Omental fat pad (tissue), 4 donors: ENCODE measurements around the gene OLFML2A. TPM values are rescaled to one million over a fixed set of nuclear protein-coding genes. Genes with fewer than 3 reads are reported as not detected.
"Not testable (repeated sequence)": the region's sequence is repeated elsewhere in the genome, so short reads cannot be mapped to it uniquely, and the experiment has no call there.

ENCODE experiments used
- ATAC-seq: fragments of 150-250 bp; one replicate; pipeline ENCODE4 v1.9.1; 2016; ENCODE audit warnings: mild to moderate bottlenecking, moderate library complexity; ENCODE audit not compliant: low FRiP score
- DNase-seq: peaks from one replicate; pipeline ENCODE4 v3.0.0-alpha.2; 2019; ENCODE audit warnings: low spot score
- CTCF ChIP-seq, 3 donors: fragments of 450-650 bp; IDR thresholded peaks; one replicate each; pipeline ENCODE4 v1.5.1; 2016 to 2017; ENCODE audit warnings: antibody characterized with exemption in 3 of 3, mild to moderate bottlenecking in 3 of 3, moderate library complexity in 2 of 3
- total RNA-seq, 4 donors: library from RNA; depleted of rRNA; stranded (reverse); fragments of >200 nt; gene quantifications; one replicate each; pipeline ENCODE4 v1.1.0, GENCODE V29; 2016

The OLFML2A gene
- total RNA-seq, 4 donors from 2014 or later, result 6.0 to 62.6 (median 10.8) TPM

DNA sequence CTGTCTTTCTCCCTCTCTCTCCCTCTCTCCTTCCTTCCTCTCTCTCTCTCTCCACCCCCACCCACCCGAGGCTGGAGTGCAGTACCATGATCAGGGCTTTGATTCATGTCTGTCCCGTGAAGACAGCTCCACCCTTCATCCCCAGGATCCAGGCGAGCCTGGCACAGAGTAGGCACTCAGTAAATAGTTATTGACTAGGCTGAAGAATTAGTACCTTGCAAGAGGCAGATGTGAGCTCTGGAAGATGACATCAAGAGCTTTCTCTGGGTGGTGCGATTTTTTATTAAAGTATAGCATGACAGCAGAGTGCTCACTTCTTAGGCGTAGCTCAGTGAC, 52.4 kb downstream of the OLFML2A start:
- DNase-seq (no peak), ATAC-seq (no peak)
- TF ChIP-seq CTCF (IDR thresholded peaks at IDR 0.05), result no peak

GRCh38 chr9:124830593-124830992, 53.7 kb downstream of the OLFML2A start:
- TF ChIP-seq CTCF (IDR thresholded peaks at IDR 0.05), result no peak
- DNase-seq (no peak), ATAC-seq (no peak)

DNA sequence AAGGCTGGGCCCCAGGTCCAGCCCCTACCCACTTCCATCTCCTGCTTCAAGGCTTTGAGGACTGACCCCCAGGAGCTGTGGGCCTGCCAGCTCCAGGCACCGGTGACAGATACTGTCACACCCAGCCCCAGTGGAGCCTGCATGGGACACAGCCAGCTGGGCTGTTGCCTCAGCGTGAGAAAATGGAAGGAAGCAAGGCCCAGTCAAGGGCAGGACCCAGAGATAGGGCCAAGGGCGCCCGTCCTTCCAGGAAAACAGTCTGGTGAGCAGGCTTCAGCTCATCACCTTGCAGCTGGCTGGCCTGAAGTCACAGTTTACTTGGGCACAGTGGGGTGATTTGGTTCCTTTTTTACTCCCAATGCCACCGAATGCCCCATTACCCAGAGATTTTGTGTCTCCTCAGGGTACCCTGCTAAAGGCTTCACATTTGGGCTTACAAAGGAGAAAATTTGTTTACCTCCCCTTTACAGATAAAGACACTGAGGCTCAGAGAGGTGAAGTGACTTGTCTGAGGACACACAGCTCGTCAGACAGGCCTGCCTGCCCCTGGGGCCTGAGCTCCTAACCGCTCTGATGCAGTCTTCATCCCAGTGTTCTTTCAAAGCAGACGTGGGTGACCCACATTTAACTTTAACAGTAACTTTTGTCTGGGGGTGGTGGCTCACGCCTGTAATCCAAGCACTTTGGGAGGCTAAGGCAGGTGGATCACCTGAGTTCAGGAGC, 54.9 kb downstream of the OLFML2A start:
- TF ChIP-seq CTCF (IDR thresholded peaks at IDR 0.05), result no peak
- ATAC-seq (no peak), DNase-seq (no peak)

DNA sequence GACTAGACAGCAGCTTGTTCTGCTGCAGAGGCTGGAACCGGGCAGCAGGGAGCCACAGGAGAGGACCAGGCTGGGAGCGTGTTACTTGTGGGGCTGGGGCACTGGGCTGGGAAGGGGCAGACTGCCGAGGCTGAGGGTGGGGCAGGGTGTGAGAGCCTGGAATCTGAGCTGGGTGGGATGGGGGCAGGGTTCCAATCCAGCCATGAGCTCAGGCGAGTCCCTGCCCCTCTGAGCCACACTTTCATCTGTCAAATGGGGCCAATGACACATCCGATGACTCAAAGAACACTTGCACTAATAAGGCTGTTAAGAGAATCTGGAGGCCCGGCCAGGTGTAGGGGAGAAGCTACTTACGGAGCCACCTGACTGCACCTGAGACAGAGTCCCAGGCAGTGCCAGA, 57.7 kb downstream of the OLFML2A start:
- no peak for TF ChIP-seq CTCF (IDR thresholded peaks at IDR 0.05)
- ATAC-seq (peak; percentile 27), DNase-seq (no peak)

GRCh38 chr9:124835026-124835557, 58.2 kb downstream of the OLFML2A start:
- peak; percentile 24 for ATAC-seq
- DNase-seq, result peak; percentile 43
- no peak for TF ChIP-seq CTCF (IDR thresholded peaks at IDR 0.05)

- ATAC-seq, DNase-seq: not testable (repeated sequence)
Observed at GRCh38 chr9:124838132-124838531, 61.2 kb downstream of the OLFML2A start.

GRCh38 chr9:124838567-124839275, 61.8 kb downstream of the OLFML2A start:
- not testable (repeated sequence) for DNase-seq, ATAC-seq
